Measurements from ENCODE around the gene RHBDD3.

RHBDD3 gene

GRCh38 chr22:29306175-29306834 is 38.5 kb upstream of the RHBDD3 start, which contains the start of gene GAS2L1:
TSS of gene GAS2L1 (plus strand) at chr22:29306650. CDS start at chr22:29308106, 1,456 bp downstream.
- FAIRE-seq, result no peak

- no peak for FAIRE-seq
Measured at GRCh38 chr22:29305836-29306174, 38.0 kb upstream of the RHBDD3 start.

GRCh38 chr22:29302681-29303465 is 35.1 kb upstream of the RHBDD3 start:
- FAIRE-seq, result no peak

GRCh38 chr22:29302402-29302680 is 34.6 kb upstream of the RHBDD3 start:
- no peak for FAIRE-seq

GRCh38 chr22:29301716-29302401 is 34.1 kb upstream of the RHBDD3 start:
- FAIRE-seq, result no peak

GRCh38 chr22:29300807-29301601 is 33.2 kb upstream of the RHBDD3 start:
- FAIRE-seq, result no peak

GRCh38 chr22:29300467-29300806 is 32.7 kb upstream of the RHBDD3 start:
- FAIRE-seq, result no peak

- FAIRE-seq, result no peak
Measured at GRCh38 chr22:29299136-29299900, 31.5 kb upstream of the RHBDD3 start.

GRCh38 chr22:29298641-29299040 is 30.9 kb upstream of the RHBDD3 start:
- FAIRE-seq, result no peak

GRCh38 chr22:29292379-29292778 is 24.6 kb upstream of the RHBDD3 start:
- no peak for FAIRE-seq

GRCh38 chr22:29291215-29291614 is 23.4 kb upstream of the RHBDD3 start:
- FAIRE-seq, result no peak

- no peak for FAIRE-seq
Measured at GRCh38 chr22:29290061-29290460, 22.3 kb upstream of the RHBDD3 start.

- no peak for FAIRE-seq
Measured at GRCh38 chr22:29288837-29289236, 21.1 kb upstream of the RHBDD3 start.

- FAIRE-seq, result no peak
Measured at GRCh38 chr22:29284196-29284595, 16.4 kb upstream of the RHBDD3 start.

- FAIRE-seq, result no peak
Measured at GRCh38 chr22:29277927-29278326, 10.1 kb upstream of the RHBDD3 start.

GRCh38 chr22:29275819-29276565 is 8.2 kb upstream of the RHBDD3 start:
- FAIRE-seq, result no peak

- no peak for FAIRE-seq
Measured at GRCh38 chr22:29275167-29275566, 7.4 kb upstream of the RHBDD3 start.

GRCh38 chr22:29272624-29273023 is 4.8 kb upstream of the RHBDD3 start:
- FAIRE-seq, result no peak

- no peak for FAIRE-seq
Measured at GRCh38 chr22:29270475-29271271, 2.9 kb upstream of the RHBDD3 start.

GRCh38 chr22:29269731-29270474 is 2.1 kb upstream of the RHBDD3 start:
- FAIRE-seq, result no peak
